Chondrocyte (in vitro differentiated cells): ENCODE data around the gene NHLRC1. TPM values are rescaled to one million over a fixed set of nuclear protein-coding genes. Genes with fewer than 3 reads are reported as not detected.

Experiments
- DNase-seq: peaks from one replicate; pipeline ENCODE4 v3.0.0; 2021; ENCODE audit warnings: mixed read lengths, low spot score
- H3K27ac Mint-ChIP-seq: one replicate; pipeline ENCODE4 v1.8.0; 2021; ENCODE audit warnings: mild to moderate bottlenecking, moderate library complexity, mixed read lengths; ENCODE audit not compliant: unreplicated experiment
- H3K27me3 Mint-ChIP-seq: 2 replicates; pipeline ENCODE4 v1.8.0; 2021; ENCODE audit warnings: low read depth, mixed read lengths
- H3K36me3 Mint-ChIP-seq: 2 replicates; pipeline ENCODE4 v1.8.0; 2021; ENCODE audit warnings: low read depth, mixed read lengths
- H3K4me1 Mint-ChIP-seq: 2 replicates; pipeline ENCODE4 v1.8.0; 2021; ENCODE audit warnings: low read depth, mild to moderate bottlenecking, mixed read lengths
- H3K4me3 Mint-ChIP-seq: one replicate; pipeline ENCODE4 v1.8.0; 2021; ENCODE audit warnings: mild to moderate bottlenecking, moderate library complexity, mixed read lengths; ENCODE audit not compliant: unreplicated experiment
- H3K9me3 Mint-ChIP-seq: 2 replicates; pipeline ENCODE4 v1.8.0; 2021; ENCODE audit warnings: low read depth, mixed read lengths
- CTCF ChIP-seq: fragments of 200-600 bp; sonication (generic); IDR thresholded peaks from 2 replicates; pipeline ENCODE4 v1.5.0; 2021; ENCODE audit warnings: antibody characterized with exemption, mild to moderate bottlenecking, moderate library complexity
- total RNA-seq: library from RNA; stranded (reverse); gene quantifications from 3 replicates; pipeline ENCODE4 v1.2.1, GENCODE V29; 2021

The NHLRC1 gene
- total RNA-seq, 1 donor from 2014 or later, result 1.1 TPM

- no peak for TF ChIP-seq CTCF
- Mint-ChIP-seq H3K27ac (no peak overlapping the region), H3K4me3 (no peak overlapping the region), H3K27me3 (no peaks in the 10 kb centered on the region), H3K4me1 (peaks cover 15% of the 10 kb centered on the region), H3K36me3 (peaks cover 15% of the 10 kb centered on the region), H3K9me3 (no peaks in the 10 kb centered on the region)
- DNase-seq, result no peak
Observed at GRCh38 chr6:18162401-18162800, 39.9 kb upstream of the NHLRC1 start.

GRCh38 chr6:18161431-18161830, 39.0 kb upstream of the NHLRC1 start:
- peaks cover 12% of the 10 kb centered on the region for H3K4me1 Mint-ChIP-seq
- no peak for TF ChIP-seq CTCF
- peaks cover 15% of the 10 kb centered on the region for H3K36me3 Mint-ChIP-seq
- H3K27ac Mint-ChIP-seq, result no peak overlapping the region
- DNase-seq, result no peak
- no peak overlapping the region for H3K4me3 Mint-ChIP-seq
- H3K9me3 Mint-ChIP-seq, result no peaks in the 10 kb centered on the region
- no peaks in the 10 kb centered on the region for H3K27me3 Mint-ChIP-seq

DNA sequence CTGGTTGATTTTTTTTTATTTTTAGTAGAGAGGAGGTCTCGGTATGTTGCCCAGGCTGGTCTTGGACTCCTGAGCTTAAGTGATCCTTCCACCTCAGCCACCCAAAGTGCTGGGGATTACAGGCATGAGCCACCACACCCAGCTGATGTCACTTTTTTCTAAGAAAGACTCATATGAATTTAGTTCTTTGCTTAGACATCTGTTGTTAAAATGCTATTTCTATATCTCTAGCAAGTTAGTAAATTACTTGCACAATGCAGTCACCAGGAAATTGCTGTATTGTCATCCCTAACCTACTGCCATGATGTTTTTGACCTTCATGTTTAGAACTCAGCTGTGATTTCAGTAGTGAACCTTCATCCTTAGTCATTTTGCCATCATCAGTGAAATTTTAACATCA, 38.4 kb upstream of the NHLRC1 start:
- Mint-ChIP-seq H3K27me3 (no peaks in the 10 kb centered on the region), H3K4me3 (no peak overlapping the region), H3K36me3 (peaks cover 15% of the 10 kb centered on the region), H3K4me1 (peaks cover 12% of the 10 kb centered on the region), H3K9me3 (no peaks in the 10 kb centered on the region), H3K27ac (no peak overlapping the region)
- DNase-seq, result no peak
- TF ChIP-seq CTCF, result no peak

- H3K36me3 Mint-ChIP-seq, result peaks cover 4% of the 10 kb centered on the region
- no peaks in the 10 kb centered on the region for H3K9me3 Mint-ChIP-seq
- H3K27me3 Mint-ChIP-seq, result no peaks in the 10 kb centered on the region
- no peak for DNase-seq
- H3K27ac Mint-ChIP-seq, result peak overlapping the region; percentile 22
- peaks cover 15% of the 10 kb centered on the region for H3K4me1 Mint-ChIP-seq
- TF ChIP-seq CTCF, result peak; percentile 65
- H3K4me3 Mint-ChIP-seq, result peak overlapping the region; percentile 98
Observed at GRCh38 chr6:18155864-18156421, 33.5 kb upstream of the NHLRC1 start.

GRCh38 chr6:18155150-18155863, 32.8 kb upstream of the NHLRC1 start, which contains the start of gene KDM1B:
KDM1B (plus strand) TSS chr6:18155422; CDS start chr6:18159896, 4,474 bp downstream.
- Mint-ChIP-seq H3K4me3 (peak within 1 kb of the TSS; percentile 98), H3K27me3 (no peaks in the 10 kb centered on the region), H3K9me3 (no peaks in the 10 kb centered on the region)

More at GRCh38 chr6:18155150-18155863, 32.8 kb upstream of the NHLRC1 start, which contains the start of gene KDM1B:
- DNase-seq, result peak; percentile 99
- H3K36me3 Mint-ChIP-seq, result peaks cover 4% of the 10 kb centered on the region
- TF ChIP-seq CTCF, result no peak
- peaks cover 15% of the 10 kb centered on the region for H3K4me1 Mint-ChIP-seq
- H3K27ac Mint-ChIP-seq, result peak within 1 kb of the TSS; percentile 99
